Mucosa of stomach (tissue), 1 donor: ENCODE results near the gene SUN5.

Experiments
- H3K27me3 ChIP-seq: one replicate; pipeline ENCODE4 v1.7.0; 2013; ENCODE audit warnings: mild to moderate bottlenecking, low read length; ENCODE audit not compliant: control insufficient read depth, insufficient read depth
- H3K36me3 ChIP-seq: one replicate; pipeline ENCODE4 v1.7.0; 2013; ENCODE audit warnings: low read length; ENCODE audit not compliant: control insufficient read depth, insufficient read depth
- H3K4me1 ChIP-seq: one replicate; pipeline ENCODE4 v1.7.0; 2013; ENCODE audit warnings: mild to moderate bottlenecking, low read length; ENCODE audit not compliant: control insufficient read depth, insufficient read depth
- H3K4me3 ChIP-seq: one replicate; pipeline ENCODE4 v1.7.0; 2013; ENCODE audit warnings: low read length
- H3K9ac ChIP-seq: one replicate; pipeline ENCODE4 v1.7.0; 2013; ENCODE audit warnings: mild to moderate bottlenecking, low read length, moderate library complexity
- H3K9me3 ChIP-seq: one replicate; pipeline ENCODE4 v1.7.0; 2013; ENCODE audit warnings: mild to moderate bottlenecking, low read length, moderate library complexity; ENCODE audit not compliant: control insufficient read depth
- donor health status: Pancreatic carcinoma.

SUN5 gene

DNA sequence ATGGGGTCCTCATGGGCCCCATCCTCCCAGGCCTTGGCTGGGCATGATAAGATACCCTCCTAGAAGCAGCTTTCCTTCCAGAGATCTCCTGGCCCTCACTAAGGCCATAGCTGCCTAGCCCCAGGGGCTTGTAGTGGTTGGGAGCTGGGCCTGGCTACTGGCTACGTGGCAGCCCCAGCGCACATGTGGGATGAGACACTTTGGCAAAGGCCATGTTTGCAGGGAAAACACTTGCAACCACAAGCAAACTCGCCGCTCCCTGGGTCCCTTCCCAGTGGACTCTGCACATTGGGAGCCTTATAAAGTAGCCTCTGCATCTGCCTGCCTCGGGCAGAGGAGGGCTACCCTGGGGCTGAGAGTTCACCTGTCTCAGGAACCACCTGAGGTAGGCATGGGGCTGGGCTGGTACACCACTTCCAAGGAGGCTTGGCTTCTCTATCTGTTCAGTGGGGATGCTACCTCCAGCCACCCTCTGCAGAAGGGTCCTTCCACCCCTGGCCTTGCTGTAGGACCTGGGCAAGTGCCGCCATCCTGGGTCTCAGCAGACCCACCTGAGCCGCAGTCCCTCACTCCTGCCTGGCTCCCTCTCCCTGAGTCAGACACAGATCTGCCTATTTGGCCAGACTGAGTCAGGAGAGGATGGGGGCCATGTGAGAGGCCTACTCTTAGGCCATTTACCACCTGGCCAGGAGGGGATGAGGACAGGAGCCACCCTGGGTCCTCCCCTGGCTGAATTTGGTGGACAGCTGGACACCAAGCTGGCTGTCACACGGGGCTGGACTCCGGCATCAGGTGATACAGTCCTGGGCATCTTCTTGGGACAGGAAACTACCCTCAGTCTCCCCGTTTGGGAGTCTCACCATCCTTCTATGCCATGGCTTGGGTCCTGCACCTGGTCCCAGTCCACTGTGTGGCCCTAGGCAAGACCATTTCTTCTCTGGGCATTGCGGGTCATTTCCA, 3.4 kb upstream of the SUN5 start, which contains the start of gene BPIFB2:
BPIFB2 (plus strand) TSS at position 329 of the 960 bp plus-strand sequence. CDS start 871 bp downstream, outside the sequence.
- no peaks in the 10 kb centered on the region for H3K36me3 ChIP-seq
- H3K4me3 ChIP-seq: no peak within 1 kb of the TSS
- H3K9me3 ChIP-seq: no peaks in the 10 kb centered on the region
- no peak within 1 kb of the TSS for H3K9ac ChIP-seq
- H3K4me1 ChIP-seq: no peaks in the 10 kb centered on the region
- H3K27me3 ChIP-seq: no peaks in the 10 kb centered on the region

DNA sequence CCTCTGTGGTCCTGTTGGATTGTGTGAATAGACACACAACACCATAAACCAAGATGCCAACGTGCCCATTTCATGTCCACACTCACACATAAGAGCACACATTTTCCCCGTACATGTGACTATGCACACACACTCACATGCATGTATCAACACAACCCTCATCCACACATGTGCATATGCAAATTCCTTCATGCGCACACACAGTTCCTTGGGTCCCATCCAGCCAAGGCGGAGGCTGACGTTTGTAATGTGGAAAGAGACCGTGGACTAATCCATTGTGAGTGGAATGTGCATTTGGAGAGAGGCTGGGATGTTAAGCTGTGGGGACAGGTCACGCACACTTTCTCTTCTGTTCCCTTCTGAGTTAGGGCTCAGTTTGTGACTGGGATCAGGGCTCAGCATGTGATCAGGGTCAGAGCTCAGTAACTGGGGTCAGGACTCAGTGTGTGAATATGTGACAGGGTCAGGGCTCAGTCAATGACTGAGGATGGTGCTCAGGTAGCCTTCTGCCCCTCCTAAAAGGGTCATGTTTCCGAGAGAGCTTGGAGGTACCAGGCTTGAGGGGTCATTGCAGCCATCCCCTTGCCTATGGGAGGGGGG, 2.6 kb upstream of the SUN5 start:
- Histone ChIP-seq H3K36me3 (no peaks in the 10 kb centered on the region), H3K4me1 (no peaks in the 10 kb centered on the region), H3K27me3 (no peaks in the 10 kb centered on the region), H3K9ac (no peak overlapping the region), H3K9me3 (no peaks in the 10 kb centered on the region), H3K4me3 (no peak overlapping the region)

DNA sequence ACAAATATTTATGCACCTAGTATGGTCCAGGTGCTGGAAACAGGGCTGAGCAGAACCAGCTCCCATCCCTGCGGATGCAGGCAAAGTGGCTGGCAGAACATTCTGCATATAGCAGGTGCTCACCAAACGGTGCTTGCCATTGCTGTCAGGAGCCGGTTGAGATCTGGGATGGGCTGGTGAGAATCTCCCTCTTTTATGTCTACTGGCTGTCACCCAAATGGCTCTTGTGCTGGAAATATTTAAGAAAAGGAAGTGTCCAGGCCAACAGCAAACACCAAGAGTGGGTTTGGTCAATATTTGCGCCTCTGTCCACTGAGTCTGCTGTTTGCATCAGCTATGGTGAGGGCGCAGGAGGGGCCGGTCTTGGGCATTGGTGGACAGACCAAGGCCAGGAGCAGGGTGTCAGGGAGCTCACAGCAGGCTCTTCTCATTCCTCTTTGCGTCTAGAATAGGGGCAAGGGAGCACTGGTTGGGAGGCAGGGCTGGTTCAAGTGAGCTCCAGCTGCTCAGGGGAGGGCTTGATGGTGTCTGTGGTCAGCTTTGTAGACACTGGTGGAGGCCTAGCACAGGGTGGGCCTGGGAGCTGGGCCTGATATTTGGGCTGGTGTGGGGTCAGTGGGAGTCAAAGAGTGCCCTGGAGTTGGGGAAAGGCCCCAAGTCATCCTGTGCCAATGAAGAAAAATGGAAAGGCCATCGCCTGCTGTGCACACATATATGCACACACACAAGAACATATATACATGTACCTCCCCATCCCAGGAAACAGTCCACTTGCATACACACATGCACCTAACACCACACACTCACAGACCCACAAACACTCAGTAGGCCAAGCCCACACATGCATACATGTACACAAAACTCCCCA, 1.9 kb upstream of the SUN5 start:
- no peak overlapping the region for H3K9ac ChIP-seq
- no peaks in the 10 kb centered on the region for H3K36me3 ChIP-seq
- H3K9me3 ChIP-seq: no peaks in the 10 kb centered on the region
- H3K4me1 ChIP-seq: no peaks in the 10 kb centered on the region
- no peak overlapping the region for H3K4me3 ChIP-seq
- no peaks in the 10 kb centered on the region for H3K27me3 ChIP-seq

DNA sequence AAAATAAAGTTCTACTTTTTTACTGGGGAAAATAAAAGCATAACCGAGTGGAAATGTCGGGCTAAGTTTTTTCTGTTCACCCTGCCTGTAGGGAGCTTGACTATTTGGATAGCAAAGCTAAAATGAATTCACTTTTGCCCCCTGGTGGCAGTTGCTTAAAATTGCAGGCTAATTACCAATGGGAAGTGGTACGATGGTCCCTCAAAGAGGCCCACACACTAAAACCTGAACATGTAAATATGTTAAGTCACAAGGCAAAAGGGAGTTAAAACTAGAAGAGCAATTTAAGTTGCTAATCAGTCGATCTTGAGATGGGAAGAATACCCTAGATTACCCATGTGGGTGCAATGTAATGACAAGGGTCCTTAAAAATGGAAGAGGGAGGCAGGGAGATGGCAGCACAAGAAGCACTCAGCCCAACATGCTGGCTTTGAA, 916 bp upstream of the SUN5 start:
- Histone ChIP-seq H3K4me1 (no peaks in the 10 kb centered on the region), H3K9ac (no peak overlapping the region), H3K36me3 (no peaks in the 10 kb centered on the region), H3K27me3 (no peaks in the 10 kb centered on the region), H3K4me3 (no peak overlapping the region), H3K9me3 (no peaks in the 10 kb centered on the region)

DNA sequence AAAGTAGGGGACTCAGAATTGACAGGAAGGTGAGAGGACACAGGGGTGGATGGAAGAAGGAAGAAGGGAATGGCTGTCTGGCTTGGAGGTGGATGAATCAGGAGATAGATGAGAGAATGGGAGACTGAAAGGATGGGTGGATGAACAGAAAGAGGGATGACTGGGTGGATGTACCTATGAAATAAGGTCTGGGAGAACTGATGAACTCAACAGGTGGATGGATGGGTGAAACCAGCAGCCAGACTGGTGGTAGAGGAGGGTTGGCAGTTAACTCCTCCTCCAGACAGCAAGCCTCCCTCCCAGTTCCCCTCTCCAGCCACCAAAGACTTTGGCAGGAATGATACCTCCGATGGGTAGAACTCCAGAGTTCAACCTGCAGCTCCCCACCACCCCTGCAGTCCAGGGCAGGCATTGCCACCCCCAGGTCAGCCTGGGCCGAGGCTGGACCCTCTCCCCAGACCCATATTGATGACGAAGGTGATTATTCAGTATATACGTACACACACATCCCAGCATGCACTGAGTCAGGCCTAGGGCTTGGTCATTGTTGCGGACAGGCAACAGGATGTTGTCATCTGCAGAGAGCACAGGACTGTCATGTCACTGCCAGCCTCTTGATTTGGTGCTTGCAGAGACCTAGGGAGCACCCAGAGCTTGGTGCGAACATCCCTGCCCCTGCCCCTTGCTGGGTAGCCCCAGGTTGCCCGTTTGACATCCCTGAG, 2.0 kb downstream of the SUN5 start:
- no peaks in the 10 kb centered on the region for H3K9me3 ChIP-seq
- H3K4me3 ChIP-seq: no peak overlapping the region
- no peaks in the 10 kb centered on the region for H3K27me3 ChIP-seq
- no peak overlapping the region for H3K9ac ChIP-seq
- no peaks in the 10 kb centered on the region for H3K4me1 ChIP-seq
- no peaks in the 10 kb centered on the region for H3K36me3 ChIP-seq

DNA sequence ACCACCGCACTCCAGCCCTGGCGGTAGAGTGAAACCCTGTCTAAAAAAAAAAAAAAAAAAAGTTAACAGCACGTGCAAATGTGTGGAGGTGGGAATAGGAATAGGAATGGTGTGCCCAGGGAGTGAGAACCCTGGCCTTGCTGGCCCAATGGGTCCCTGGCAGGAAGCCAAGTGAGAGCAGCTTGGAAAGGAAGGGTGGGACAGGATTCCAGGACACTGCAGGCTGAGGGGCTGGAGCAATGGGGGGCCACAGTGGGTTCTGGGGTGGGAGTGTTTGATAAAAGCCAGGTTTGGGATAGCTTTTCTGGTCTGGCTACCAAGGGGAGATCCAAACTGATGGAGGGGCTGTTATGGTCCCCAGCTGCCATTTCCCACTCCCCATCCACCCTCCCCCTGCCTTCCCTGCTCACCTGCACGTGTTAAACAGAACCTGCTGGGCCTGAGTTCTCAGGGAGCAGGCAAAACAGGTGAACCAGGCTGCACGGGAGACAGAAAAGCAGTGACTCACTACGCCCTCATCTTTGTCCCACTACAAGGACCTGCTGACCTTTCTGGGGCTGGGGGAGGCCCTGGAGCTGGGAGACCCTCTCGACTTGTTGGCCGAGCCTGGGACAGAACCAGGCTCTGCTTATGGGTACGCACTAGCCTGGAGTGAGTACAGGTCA, 3.3 kb downstream of the SUN5 start:
- Histone ChIP-seq H3K4me1 (no peaks in the 10 kb centered on the region), H3K4me3 (no peak overlapping the region), H3K27me3 (no peaks in the 10 kb centered on the region), H3K36me3 (no peaks in the 10 kb centered on the region), H3K9ac (no peak overlapping the region), H3K9me3 (no peaks in the 10 kb centered on the region)

DNA sequence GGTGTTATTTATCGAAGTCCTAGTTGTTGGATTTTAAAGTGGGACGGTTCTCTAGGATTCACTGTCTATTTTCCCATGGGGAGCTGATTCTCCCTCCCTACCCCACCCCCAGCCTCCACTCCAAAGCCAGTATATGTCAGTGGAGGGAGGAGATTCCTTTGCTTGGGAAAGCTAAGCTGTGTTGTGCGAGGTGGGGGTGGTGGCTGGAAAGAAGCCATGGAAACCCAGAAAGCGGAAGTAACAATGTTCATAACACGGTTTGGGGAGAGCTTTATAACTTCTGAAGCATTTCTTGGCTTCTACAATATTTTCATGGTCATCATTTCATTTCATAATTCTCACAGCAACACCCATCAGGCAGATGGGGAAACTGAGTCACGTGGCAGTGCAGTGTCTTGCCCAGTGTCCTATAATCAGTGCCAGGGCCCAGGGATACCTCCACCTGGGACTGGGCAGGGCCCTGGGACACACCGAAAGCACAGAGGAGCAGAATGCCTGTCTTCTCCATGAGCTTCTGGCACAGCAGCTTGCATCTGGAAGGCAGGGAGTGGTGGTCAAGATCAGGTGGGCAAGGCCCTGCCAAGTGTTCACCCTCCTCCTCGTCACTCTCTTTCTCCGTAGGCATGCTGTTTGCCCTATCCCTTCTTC, 4.5 kb downstream of the SUN5 start:
- Histone ChIP-seq H3K9ac (no peak overlapping the region), H3K4me1 (no peaks in the 10 kb centered on the region), H3K4me3 (no peak overlapping the region), H3K9me3 (no peaks in the 10 kb centered on the region), H3K27me3 (no peaks in the 10 kb centered on the region), H3K36me3 (no peaks in the 10 kb centered on the region)

DNA sequence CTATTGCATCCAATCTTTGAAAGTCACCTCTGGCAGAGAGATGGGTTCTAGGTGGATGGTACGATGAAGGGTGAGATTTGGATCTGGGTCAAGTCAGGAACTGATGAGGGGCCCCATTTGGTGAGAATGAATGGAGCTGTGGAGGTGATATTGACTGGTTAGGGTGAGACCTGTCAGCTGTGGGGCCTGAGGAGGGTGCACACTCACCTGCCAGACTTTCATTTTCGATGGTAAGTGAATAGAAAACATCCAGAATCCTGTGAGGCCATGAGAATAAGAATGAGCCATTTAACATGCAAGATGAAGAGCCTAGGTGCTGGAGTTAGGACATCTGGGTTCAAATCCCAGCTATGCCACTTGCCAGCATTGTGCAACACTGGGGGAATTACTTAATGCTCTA, 6.8 kb downstream of the SUN5 start:
- H3K27me3 ChIP-seq: no peaks in the 10 kb centered on the region
- no peaks in the 10 kb centered on the region for H3K4me1 ChIP-seq
- no peaks in the 10 kb centered on the region for H3K9me3 ChIP-seq
- H3K4me3 ChIP-seq: no peak overlapping the region
- H3K36me3 ChIP-seq: no peaks in the 10 kb centered on the region
- no peak overlapping the region for H3K9ac ChIP-seq

DNA sequence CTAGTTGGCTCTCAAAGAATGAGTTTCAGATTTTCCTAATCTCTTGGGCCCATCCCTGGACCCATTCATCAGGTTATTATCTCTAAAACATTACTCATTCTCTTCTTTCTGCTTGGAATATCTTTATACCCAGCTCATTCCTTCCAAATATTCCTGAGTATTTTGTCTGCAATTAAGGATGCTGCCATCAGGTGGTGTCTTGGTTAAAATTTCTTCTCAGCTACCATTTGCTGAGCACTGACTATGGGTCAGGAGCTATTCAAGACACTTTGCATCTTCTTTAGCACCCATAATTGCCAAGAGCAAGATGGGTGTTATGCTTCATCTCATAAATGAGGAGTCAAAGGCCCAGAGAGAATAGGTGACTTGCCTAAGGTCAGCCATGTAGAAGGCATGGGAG, 8.4 kb downstream of the SUN5 start:
- Histone ChIP-seq H3K36me3 (no peaks in the 10 kb centered on the region), H3K4me1 (no peaks in the 10 kb centered on the region), H3K27me3 (no peaks in the 10 kb centered on the region), H3K4me3 (no peak overlapping the region), H3K9ac (no peak overlapping the region), H3K9me3 (no peaks in the 10 kb centered on the region)

DNA sequence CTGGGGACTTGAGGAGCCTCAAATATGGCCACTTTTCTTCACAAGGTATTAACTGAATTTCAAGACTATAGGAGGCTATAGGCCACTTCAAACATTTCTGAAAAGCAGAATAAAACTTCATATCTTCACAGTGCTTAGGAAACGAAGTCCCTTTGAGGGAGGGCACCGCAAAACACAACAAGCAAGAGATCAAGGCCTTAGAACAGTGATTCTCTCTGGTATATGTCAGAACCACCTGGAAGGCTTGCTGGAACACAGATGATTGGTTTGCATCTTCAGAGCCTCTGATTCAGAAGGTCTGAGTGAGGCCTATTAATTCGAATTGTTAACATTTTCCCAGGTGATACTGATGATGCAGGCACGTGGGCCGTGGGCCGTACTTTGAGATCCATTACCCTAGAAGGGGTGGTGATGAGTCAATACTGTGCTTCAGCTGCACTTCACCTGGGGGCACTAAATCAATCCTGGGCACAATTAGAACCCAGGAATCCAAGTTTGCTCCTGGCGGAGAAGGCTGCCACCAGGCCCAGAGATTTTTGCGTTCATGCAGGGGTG, 10.7 kb downstream of the SUN5 start:
- Histone ChIP-seq H3K9me3 (no peaks in the 10 kb centered on the region), H3K27me3 (peaks cover 3% of the 10 kb centered on the region), H3K36me3 (no peaks in the 10 kb centered on the region), H3K4me1 (no peaks in the 10 kb centered on the region), H3K4me3 (no peak overlapping the region), H3K9ac (no peak overlapping the region)
